ENCODE measurements around the gene MLYCD.

- no peak for TF ChIP-seq SMC3 (conservative IDR thresholded peaks at IDR 0.05; ENCODE audit: poor library complexity)
- no peak for TF ChIP-seq CTCF (IDR thresholded peaks at IDR 0.05; ENCODE audit: poor library complexity, severe bottlenecking)
- no peak for TF ChIP-seq EZH2 (IDR thresholded peaks at IDR 0.05; ENCODE audit: borderline replicate concordance, insufficient read depth, low read length, poor library complexity, severe bottlenecking)
- no peak for TF ChIP-seq POLR2AphosphoS5 (IDR thresholded peaks at IDR 0.05)
- no peak for TF ChIP-seq TAF1 (IDR thresholded peaks at IDR 0.05; ENCODE audit: low read depth)
- TF ChIP-seq MXI1 (conservative IDR thresholded peaks at IDR 0.05; ENCODE audit: poor library complexity, severe bottlenecking) = no peak
Observed at GRCh38 chr16:83870830-83871229, 28.1 kb upstream of the MLYCD start.

All from neural cell (in vitro differentiated cells).